GM12878 (cell line): ENCODE data around the gene ACTR1A.

Source experiments
- EP300 ChIP-seq, 2 experiments: fragments of 150-350 bp in 1 of 2; IDR thresholded peaks; 2 replicates each; pipeline ENCODE4 v1.6.1; 2011 to 2012; ENCODE audit warnings: low read depth in 2 of 2, low read length in 2 of 2, borderline replicate concordance in 1 of 2, improper control_type of control experiment in 1 of 2, inconsistent platforms in 1 of 2; ENCODE audit not compliant: control insufficient read depth in 1 of 2
- NFYB ChIP-seq: IDR thresholded peaks from 2 replicates; pipeline ENCODE4 v1.6.1; 2011; ENCODE audit warnings: low read depth, mild to moderate bottlenecking, low read length, improper control_type of control experiment, moderate library complexity; ENCODE audit not compliant: insufficient read depth
- NRF1 ChIP-seq: conservative IDR thresholded peaks from 2 replicates; pipeline ENCODE4 v1.6.1; 2011; ENCODE audit warnings: mild to moderate bottlenecking, low read depth, low read length, improper control_type of control experiment
- POLR2A ChIP-seq: IDR thresholded peaks from 2 replicates; pipeline ENCODE4 v1.6.1; 2011; ENCODE audit warnings: low read depth, mild to moderate bottlenecking, low read length
- POLR2AphosphoS2 ChIP-seq: IDR thresholded peaks from 2 replicates; pipeline ENCODE4 v1.6.1; 2011; ENCODE audit warnings: low read depth, mild to moderate bottlenecking, low read length, improper control_type of control experiment, moderate library complexity
- SIX5 ChIP-seq: IDR thresholded peaks from 2 replicates; pipeline ENCODE4 v1.6.1; 2011; ENCODE audit warnings: mild to moderate bottlenecking, low read depth, low read length, moderate library complexity; ENCODE audit not compliant: severe bottlenecking
- SUPT20H ChIP-seq: IDR thresholded peaks from 2 replicates; pipeline ENCODE4 v1.6.1; 2011; ENCODE audit warnings: low read depth, mild to moderate bottlenecking, low read length, moderate library complexity, borderline replicate concordance; ENCODE audit not compliant: control insufficient read depth
- TF ChIP-seq, protein P1 (sequence below), 3 experiments: IDR thresholded peaks in 2 of 3; conservative IDR thresholded peaks in 1 of 3; 2 replicates each; pipeline ENCODE4 v1.5.1; 2011; ENCODE audit warnings: low read depth in 3 of 3, low read length in 3 of 3, mild to moderate bottlenecking in 3 of 3, control low read depth in 2 of 3, moderate library complexity in 2 of 3, inconsistent platforms in 1 of 3, mixed read lengths in 1 of 3; ENCODE audit not compliant: control insufficient read depth in 2 of 3, insufficient read depth in 1 of 3; ENCODE audit errors: extremely low read depth in 1 of 3
- TF ChIP-seq, protein P2 (sequence below): IDR thresholded peaks from 2 replicates; pipeline ENCODE4 v1.6.1; 2011; ENCODE audit warnings: borderline replicate concordance, low read depth, mild to moderate bottlenecking, moderate library complexity, mixed read lengths, low read length; ENCODE audit not compliant: insufficient read depth; ENCODE audit errors: extremely low read length
- TF ChIP-seq, protein P3 (sequence below): fragments of 450-650 bp; IDR thresholded peaks from 2 replicates; pipeline ENCODE4 v1.6.1; 2017; ENCODE audit warnings: mild to moderate bottlenecking
- TF ChIP-seq, protein P4 (sequence below): fragments of 450-650 bp; formaldehyde crosslinking; IDR thresholded peaks from 2 replicates; pipeline ENCODE4 v1.5.0; 2022; ENCODE audit warnings: mild to moderate bottlenecking, missing genetic modification characterization

DNA sequence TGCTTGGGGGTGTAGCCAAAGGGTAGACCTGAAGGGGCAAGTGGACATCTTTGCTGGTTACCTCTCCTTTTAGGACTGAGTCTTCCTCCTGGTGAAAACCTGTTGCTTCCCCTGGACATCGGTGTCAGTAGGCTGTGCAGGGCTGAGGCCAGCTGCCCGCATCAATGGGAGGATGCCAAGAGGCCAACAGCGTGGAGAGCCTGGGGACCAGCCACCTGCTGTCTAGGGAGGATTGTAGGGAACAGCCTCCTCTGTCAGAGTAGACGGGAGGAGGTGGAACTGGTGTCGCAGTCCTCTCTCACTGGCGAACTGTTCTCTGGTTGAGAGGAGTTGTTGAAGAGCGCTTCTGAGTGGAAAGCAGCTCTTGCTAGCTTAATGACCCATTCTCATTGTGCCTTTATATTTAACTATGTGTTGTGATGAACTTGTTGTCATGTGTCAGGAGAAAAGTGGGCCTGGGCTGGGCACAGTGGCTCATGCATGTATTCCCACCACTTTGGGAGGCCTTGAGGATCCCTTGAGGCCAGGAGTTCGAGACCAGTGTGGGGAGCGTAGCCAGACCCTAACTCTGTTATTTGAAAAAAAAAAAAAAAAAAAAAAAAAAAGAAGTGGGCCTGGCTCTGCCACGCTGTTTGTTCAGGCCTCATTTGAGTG lies 3.1 kb upstream of the ACTR1A start:
- TF ChIP-seq NRF1 (no peak), POLR2AphosphoS2 (no peak), POLR2A (no peak), NFYB (no peak), EP300 (IDR thresholded peaks at IDR 0.05; ENCODE audit: borderline replicate concordance in 1 of 2, control insufficient read depth in 1 of 2, low read depth in 2 of 2, low read length in 2 of 2) (no peak), SIX5 (no peak), SUPT20H (no peak)
- TF ChIP-seq, protein P1, sequence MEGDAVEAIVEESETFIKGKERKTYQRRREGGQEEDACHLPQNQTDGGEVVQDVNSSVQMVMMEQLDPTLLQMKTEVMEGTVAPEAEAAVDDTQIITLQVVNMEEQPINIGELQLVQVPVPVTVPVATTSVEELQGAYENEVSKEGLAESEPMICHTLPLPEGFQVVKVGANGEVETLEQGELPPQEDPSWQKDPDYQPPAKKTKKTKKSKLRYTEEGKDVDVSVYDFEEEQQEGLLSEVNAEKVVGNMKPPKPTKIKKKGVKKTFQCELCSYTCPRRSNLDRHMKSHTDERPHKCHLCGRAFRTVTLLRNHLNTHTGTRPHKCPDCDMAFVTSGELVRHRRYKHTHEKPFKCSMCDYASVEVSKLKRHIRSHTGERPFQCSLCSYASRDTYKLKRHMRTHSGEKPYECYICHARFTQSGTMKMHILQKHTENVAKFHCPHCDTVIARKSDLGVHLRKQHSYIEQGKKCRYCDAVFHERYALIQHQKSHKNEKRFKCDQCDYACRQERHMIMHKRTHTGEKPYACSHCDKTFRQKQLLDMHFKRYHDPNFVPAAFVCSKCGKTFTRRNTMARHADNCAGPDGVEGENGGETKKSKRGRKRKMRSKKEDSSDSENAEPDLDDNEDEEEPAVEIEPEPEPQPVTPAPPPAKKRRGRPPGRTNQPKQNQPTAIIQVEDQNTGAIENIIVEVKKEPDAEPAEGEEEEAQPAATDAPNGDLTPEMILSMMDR (IDR thresholded peaks at IDR 0.05 in 2 of 3, conservative IDR thresholded peaks at IDR 0.05 in 1 of 3; ENCODE audit: control insufficient read depth in 2 of 3, extremely low read depth in 1 of 3, insufficient read depth in 1 of 3, low read depth in 3 of 3, low read length in 3 of 3) = no peak
- TF ChIP-seq, protein P2, sequence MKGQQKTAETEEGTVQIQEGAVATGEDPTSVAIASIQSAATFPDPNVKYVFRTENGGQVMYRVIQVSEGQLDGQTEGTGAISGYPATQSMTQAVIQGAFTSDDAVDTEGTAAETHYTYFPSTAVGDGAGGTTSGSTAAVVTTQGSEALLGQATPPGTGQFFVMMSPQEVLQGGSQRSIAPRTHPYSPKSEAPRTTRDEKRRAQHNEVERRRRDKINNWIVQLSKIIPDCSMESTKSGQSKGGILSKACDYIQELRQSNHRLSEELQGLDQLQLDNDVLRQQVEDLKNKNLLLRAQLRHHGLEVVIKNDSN = no peak
- TF ChIP-seq, protein P3, sequence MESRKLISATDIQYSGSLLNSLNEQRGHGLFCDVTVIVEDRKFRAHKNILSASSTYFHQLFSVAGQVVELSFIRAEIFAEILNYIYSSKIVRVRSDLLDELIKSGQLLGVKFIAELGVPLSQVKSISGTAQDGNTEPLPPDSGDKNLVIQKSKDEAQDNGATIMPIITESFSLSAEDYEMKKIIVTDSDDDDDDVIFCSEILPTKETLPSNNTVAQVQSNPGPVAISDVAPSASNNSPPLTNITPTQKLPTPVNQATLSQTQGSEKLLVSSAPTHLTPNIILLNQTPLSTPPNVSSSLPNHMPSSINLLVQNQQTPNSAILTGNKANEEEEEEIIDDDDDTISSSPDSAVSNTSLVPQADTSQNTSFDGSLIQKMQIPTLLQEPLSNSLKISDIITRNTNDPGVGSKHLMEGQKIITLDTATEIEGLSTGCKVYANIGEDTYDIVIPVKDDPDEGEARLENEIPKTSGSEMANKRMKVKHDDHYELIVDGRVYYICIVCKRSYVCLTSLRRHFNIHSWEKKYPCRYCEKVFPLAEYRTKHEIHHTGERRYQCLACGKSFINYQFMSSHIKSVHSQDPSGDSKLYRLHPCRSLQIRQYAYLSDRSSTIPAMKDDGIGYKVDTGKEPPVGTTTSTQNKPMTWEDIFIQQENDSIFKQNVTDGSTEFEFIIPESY = no peak
- TF ChIP-seq, protein P4, sequence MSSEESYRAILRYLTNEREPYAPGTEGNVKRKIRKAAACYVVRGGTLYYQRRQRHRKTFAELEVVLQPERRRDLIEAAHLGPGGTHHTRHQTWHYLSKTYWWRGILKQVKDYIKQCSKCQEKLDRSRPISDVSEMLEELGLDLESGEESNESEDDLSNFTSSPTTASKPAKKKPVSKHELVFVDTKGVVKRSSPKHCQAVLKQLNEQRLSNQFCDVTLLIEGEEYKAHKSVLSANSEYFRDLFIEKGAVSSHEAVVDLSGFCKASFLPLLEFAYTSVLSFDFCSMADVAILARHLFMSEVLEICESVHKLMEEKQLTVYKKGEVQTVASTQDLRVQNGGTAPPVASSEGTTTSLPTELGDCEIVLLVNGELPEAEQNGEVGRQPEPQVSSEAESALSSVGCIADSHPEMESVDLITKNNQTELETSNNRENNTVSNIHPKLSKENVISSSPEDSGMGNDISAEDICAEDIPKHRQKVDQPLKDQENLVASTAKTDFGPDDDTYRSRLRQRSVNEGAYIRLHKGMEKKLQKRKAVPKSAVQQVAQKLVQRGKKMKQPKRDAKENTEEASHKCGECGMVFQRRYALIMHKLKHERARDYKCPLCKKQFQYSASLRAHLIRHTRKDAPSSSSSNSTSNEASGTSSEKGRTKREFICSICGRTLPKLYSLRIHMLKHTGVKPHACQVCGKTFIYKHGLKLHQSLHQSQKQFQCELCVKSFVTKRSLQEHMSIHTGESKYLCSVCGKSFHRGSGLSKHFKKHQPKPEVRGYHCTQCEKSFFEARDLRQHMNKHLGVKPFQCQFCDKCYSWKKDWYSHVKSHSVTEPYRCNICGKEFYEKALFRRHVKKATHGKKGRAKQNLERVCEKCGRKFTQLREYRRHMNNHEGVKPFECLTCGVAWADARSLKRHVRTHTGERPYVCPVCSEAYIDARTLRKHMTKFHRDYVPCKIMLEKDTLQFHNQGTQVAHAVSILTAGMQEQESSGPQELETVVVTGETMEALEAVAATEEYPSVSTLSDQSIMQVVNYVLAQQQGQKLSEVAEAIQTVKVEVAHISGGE = no peak
